Measurements from ENCODE around the gene ATG14.

ATG14 gene

GRCh38 chr14:55446127-55446736, 34.6 kb upstream of the ATG14 start:
- H3K4me3 ChIP-seq (ENCODE audit: low read depth, low read length) = no peak overlapping the region
- TF ChIP-seq, protein P1, sequence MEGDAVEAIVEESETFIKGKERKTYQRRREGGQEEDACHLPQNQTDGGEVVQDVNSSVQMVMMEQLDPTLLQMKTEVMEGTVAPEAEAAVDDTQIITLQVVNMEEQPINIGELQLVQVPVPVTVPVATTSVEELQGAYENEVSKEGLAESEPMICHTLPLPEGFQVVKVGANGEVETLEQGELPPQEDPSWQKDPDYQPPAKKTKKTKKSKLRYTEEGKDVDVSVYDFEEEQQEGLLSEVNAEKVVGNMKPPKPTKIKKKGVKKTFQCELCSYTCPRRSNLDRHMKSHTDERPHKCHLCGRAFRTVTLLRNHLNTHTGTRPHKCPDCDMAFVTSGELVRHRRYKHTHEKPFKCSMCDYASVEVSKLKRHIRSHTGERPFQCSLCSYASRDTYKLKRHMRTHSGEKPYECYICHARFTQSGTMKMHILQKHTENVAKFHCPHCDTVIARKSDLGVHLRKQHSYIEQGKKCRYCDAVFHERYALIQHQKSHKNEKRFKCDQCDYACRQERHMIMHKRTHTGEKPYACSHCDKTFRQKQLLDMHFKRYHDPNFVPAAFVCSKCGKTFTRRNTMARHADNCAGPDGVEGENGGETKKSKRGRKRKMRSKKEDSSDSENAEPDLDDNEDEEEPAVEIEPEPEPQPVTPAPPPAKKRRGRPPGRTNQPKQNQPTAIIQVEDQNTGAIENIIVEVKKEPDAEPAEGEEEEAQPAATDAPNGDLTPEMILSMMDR (IDR thresholded peaks at IDR 0.05; ENCODE audit: insufficient read depth, low read depth, low read length, missing control alignments) = peak; percentile 76
- peak; percentile 72 for DNase-seq (ENCODE audit: low read depth)

DNA sequence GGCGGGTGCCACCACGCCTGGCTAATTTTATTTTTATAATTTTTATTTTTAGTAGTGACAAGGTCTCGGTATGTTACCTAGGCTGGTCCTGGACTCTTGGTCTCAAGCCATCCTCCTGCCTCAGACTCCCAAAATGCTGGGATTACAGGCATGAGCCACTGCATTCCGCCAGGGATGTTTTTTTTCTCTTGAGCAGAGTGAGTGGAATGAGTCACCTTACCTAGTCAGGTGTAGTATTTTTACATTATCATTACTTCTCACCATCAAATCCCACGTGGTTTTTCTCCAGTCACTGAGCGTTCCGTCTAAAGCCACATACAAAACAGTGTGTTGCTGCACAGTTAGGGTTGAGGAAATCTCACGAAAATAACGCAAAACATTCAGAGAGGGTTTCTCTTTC, 29.7 kb upstream of the ATG14 start:
- no peak for DNase-seq (ENCODE audit: low read depth)
- TF ChIP-seq, protein P1 (IDR thresholded peaks at IDR 0.05; ENCODE audit: insufficient read depth, low read depth, low read length, missing control alignments) = no peak
- no peak overlapping the region for H3K4me3 ChIP-seq (ENCODE audit: low read depth, low read length)

GRCh38 chr14:55440385-55440784, 28.8 kb upstream of the ATG14 start, which contains the start of gene TBPL2:
TSS of gene TBPL2 (minus strand) at chr14:55440616. CDS start at chr14:55440449, 167 bp downstream.
- TF ChIP-seq, protein P1 (IDR thresholded peaks at IDR 0.05; ENCODE audit: insufficient read depth, low read depth, low read length, missing control alignments) = no peak
- DNase-seq (ENCODE audit: low read depth) = no peak
- no peak within 1 kb of the TSS for H3K4me3 ChIP-seq (ENCODE audit: low read depth, low read length)

GRCh38 chr14:55438066-55438683, 26.5 kb upstream of the ATG14 start:
- TF ChIP-seq, protein P1 (IDR thresholded peaks at IDR 0.05; ENCODE audit: insufficient read depth, low read depth, low read length, missing control alignments) = peak; percentile 36
- DNase-seq (ENCODE audit: low read depth) = peak; percentile 59
- H3K4me3 ChIP-seq (ENCODE audit: low read depth, low read length) = no peak overlapping the region

DNA sequence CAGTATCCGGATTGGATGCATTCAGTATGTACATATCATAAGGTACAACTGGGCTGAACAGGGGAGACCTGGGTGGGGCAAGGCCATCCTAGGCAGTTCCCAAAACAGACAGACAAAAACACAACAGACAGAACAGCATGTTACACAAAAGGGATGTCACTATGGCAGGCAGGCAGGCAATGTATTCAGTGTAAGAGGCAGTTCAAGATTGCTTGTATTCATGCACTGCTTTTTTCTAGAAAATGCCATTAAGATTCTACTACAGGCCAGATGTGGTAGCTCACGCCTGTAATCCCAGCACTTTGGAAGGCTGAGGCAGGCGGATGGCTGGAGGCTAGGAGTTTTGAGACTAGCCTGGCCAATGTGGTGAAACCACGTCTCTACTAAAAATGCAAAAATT, 25.3 kb upstream of the ATG14 start:
- no peak for DNase-seq (ENCODE audit: low read depth)
- no peak overlapping the region for H3K4me3 ChIP-seq (ENCODE audit: low read depth, low read length)
- TF ChIP-seq, protein P1 (IDR thresholded peaks at IDR 0.05; ENCODE audit: insufficient read depth, low read depth, low read length, missing control alignments) = no peak

GRCh38 chr14:55436519-55436918, 24.9 kb upstream of the ATG14 start:
- H3K4me3 ChIP-seq (ENCODE audit: low read depth, low read length) = no peak overlapping the region
- TF ChIP-seq, protein P1 (IDR thresholded peaks at IDR 0.05; ENCODE audit: insufficient read depth, low read depth, low read length, missing control alignments) = no peak
- DNase-seq (ENCODE audit: low read depth) = no peak

DNA sequence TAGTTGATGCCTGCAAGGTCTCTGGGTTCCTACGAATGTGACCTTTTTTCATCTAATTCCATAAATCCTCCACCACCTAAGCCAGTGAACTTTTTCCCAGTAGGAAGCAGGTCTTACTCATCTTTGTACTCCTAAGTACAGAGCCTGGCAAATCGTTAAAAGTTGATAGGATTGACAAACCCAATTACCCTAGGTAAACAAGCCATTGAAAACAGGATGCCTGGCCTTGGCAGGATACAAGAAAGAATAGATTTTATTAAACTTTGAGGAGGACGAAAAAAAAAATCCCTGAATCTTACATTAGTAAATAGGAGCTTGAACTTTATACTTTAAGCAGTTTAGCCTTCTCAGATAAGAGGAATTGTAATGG, 23.2 kb upstream of the ATG14 start:
- no peak for DNase-seq (ENCODE audit: low read depth)
- TF ChIP-seq, protein P1 (IDR thresholded peaks at IDR 0.05; ENCODE audit: insufficient read depth, low read depth, low read length, missing control alignments) = no peak

More for the DNA sequence above, 23.2 kb upstream of the ATG14 start:
- H3K4me3 ChIP-seq (ENCODE audit: low read depth, low read length) = no peak overlapping the region
